Measurements from ENCODE around the gene KRT27. TPM values are rescaled to one million over a fixed set of nuclear protein-coding genes. Genes with fewer than 3 reads are reported as not detected.

Gene KRT27
- total and polyA plus RNA-seq, 10 of the 15 experiments (the other 5 are each of a cell fraction or from before 2014, with no cell fraction given), result not detected

- 2% methylated on average over 3 of the region's 3 CpGs for WGBS (ENCODE audit: insufficient coverage, insufficient replicate concordance, low lambda C conversion rate, missing lambda C conversion rate)
- ChIA-PET SMC1A (ENCODE audit: uncharacterized antibody, unreplicated experiment) (interaction anchor here (0.6 to 3.3 kb wide), 5 partner anchors 12 to 483 kb away, joined by 3 to 13 read pairs (median 3); no protein-coding TSS in a partner anchor), POLR2A (no interaction called here), RAD21 (ENCODE audit: unreplicated experiment) (interaction anchor here (0.7 kb wide), 1 partner anchor 186 kb away, joined by 4 read pairs; no protein-coding TSS in a partner anchor), CTCF (interaction anchor here (0.6 to 1.5 kb wide), 10 partner anchors 10 to 857 kb away, joined by 3 to 5 read pairs (median 3); partner anchors contain the start of gene KRT17)
- Histone ChIP-seq H3K4me3 (no peak overlapping the region), H3K4me1 (ENCODE audit: control insufficient read depth, insufficient read depth, low read length) (no peaks in the 10 kb centered on the region), H2AFZ (ENCODE audit: control insufficient read depth, low read depth, low read length) (no peak overlapping the region), H3K4me2 (ENCODE audit: control insufficient read depth, insufficient read depth) (no peak overlapping the region), H3K27ac (ENCODE audit: control insufficient read depth, insufficient read depth) (no peak overlapping the region), H4K20me1 (ENCODE audit: control insufficient read depth, insufficient read depth) (no peaks in the 10 kb centered on the region), H3K36me3 (ENCODE audit: control insufficient read depth in 2 of 2, insufficient read depth in 2 of 2, low read length in 1 of 2) (no peaks in the 10 kb centered on the region), H3K9ac (ENCODE audit: control insufficient read depth, insufficient read depth, low read length) (no peak overlapping the region), H3K9me3 (replicated peaks; ENCODE audit: control insufficient read depth, insufficient read depth, low read length) (no peaks in the 10 kb centered on the region), H3K27me3 (replicated peaks in 1 of 2; ENCODE audit: control insufficient read depth in 2 of 2, insufficient read depth in 2 of 2, low read length in 1 of 2) (peaks cover 7 to 9% of the 10 kb centered on the region in 2 experiments), H3K79me2 (ENCODE audit: control insufficient read depth, insufficient read depth, low read length) (no peaks in the 10 kb centered on the region)
- in situ Hi-C loops (cut with MboI) (no loop called here), intact Hi-C loops (cut with micrococcal nuclease; ENCODE audit: unreplicated experiment) (no loop called here)
- DNase-seq (ENCODE audit: low read depth, low spot score), result no peak
- BruUV-seq (replicated peaks), result no TSS peak
- no peak for FAIRE-seq
- ATAC-seq, result no peak
- TF ChIP-seq POLR2AphosphoS5 (IDR thresholded peaks at IDR 0.05; ENCODE audit: low read length) (no peak), REST (IDR thresholded peaks at IDR 0.05; ENCODE audit: low read depth, low read length) (peak; percentile 56; the same call in 1 of the 2 replicates)
Observed at GRCh38 chr17:40806131-40806530, 23.8 kb upstream of the KRT27 start.

All from GM12878 (cell line).